Measurements from ENCODE around the gene C10orf67. TPM values are rescaled to one million over a fixed set of nuclear protein-coding genes. Genes with fewer than 3 reads are reported as not detected.

Gene C10orf67
- total and polyA plus RNA-seq, 2 experiments from 2014 or later: 0.16 TPM; not detected in 1

GRCh38 chr10:23341004-23341403, 3.6 kb downstream of the C10orf67 start (continued):
- TF ChIP-seq, protein P1, sequence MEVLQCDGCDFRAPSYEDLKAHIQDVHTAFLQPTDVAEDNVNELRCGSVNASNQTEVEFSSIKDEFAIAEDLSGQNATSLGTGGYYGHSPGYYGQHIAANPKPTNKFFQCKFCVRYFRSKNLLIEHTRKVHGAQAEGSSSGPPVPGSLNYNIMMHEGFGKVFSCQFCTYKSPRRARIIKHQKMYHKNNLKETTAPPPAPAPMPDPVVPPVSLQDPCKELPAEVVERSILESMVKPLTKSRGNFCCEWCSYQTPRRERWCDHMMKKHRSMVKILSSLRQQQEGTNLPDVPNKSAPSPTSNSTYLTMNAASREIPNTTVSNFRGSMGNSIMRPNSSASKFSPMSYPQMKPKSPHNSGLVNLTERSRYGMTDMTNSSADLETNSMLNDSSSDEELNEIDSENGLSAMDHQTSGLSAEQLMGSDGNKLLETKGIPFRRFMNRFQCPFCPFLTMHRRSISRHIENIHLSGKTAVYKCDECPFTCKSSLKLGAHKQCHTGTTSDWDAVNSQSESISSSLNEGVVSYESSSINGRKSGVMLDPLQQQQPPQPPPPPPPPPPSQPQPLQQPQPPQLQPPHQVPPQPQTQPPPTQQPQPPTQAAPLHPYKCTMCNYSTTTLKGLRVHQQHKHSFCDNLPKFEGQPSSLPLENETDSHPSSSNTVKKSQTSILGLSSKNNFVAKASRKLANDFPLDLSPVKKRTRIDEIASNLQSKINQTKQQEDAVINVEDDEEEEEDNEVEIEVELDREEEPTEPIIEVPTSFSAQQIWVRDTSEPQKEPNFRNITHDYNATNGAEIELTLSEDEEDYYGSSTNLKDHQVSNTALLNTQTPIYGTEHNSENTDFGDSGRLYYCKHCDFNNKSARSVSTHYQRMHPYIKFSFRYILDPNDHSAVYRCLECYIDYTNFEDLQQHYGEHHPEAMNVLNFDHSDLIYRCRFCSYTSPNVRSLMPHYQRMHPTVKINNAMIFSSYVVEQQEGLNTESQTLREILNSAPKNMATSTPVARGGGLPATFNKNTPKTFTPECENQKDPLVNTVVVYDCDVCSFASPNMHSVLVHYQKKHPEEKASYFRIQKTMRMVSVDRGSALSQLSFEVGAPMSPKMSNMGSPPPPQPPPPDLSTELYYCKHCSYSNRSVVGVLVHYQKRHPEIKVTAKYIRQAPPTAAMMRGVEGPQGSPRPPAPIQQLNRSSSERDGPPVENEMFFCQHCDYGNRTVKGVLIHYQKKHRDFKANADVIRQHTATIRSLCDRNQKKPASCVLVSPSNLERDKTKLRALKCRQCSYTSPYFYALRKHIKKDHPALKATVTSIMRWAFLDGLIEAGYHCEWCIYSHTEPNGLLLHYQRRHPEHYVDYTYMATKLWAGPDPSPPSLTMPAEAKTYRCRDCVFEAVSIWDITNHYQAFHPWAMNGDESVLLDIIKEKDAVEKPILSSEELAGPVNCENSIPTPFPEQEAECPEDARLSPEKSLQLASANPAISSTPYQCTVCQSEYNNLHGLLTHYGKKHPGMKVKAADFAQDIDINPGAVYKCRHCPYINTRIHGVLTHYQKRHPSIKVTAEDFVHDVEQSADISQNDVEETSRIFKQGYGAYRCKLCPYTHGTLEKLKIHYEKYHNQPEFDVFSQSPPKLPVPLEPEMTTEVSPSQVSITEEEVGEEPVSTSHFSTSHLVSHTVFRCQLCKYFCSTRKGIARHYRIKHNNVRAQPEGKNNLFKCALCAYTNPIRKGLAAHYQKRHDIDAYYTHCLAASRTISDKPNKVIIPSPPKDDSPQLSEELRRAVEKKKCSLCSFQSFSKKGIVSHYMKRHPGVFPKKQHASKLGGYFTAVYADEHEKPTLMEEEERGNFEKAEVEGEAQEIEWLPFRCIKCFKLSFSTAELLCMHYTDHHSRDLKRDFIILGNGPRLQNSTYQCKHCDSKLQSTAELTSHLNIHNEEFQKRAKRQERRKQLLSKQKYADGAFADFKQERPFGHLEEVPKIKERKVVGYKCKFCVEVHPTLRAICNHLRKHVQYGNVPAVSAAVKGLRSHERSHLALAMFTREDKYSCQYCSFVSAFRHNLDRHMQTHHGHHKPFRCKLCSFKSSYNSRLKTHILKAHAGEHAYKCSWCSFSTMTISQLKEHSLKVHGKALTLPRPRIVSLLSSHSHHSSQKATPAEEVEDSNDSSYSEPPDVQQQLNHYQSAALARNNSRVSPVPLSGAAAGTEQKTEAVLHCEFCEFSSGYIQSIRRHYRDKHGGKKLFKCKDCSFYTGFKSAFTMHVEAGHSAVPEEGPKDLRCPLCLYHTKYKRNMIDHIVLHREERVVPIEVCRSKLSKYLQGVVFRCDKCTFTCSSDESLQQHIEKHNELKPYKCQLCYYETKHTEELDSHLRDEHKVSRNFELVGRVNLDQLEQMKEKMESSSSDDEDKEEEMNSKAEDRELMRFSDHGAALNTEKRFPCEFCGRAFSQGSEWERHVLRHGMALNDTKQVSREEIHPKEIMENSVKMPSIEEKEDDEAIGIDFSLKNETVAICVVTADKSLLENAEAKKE (CRISPR knock-in tag; IDR thresholded peaks at IDR 0.05): no peak
- no peak for TF ChIP-seq CTCF (conservative IDR thresholded peaks at IDR 0.05; ENCODE audit: low read depth in 2 of 2)
- TF ChIP-seq CREB1 (CRISPR knock-in tag; IDR thresholded peaks at IDR 0.05; ENCODE audit: low read depth): no peak
- TF ChIP-seq EZH2 (IDR thresholded peaks at IDR 0.05; ENCODE audit: low read depth, unreplicated experiment): no peak

DNA sequence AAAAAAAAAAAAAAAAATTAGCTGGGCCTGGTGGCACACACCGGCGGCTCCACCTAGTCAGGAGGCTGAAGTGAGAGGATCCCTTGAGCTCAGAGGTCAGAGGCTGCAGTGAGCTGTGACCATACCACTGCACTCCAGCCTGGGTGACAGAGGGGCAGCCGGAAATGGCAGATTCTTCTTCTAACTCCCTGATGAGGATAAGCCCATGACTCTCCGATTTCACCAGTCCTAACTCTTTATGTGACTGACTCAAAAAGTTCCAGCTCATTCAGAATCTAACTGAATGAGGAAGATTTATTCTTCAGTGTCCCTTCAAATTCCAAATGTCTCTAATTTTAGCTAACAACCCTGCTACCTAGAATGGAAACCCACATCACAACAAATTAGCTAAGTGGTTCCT, 4.2 kb downstream of the C10orf67 start:
- Mint-ChIP-seq H3K27ac (no peak overlapping the region), H3K27me3 (ENCODE audit: insufficient read depth, low read depth, poor library complexity) (peaks cover 11% of the 10 kb centered on the region), H3K36me3 (ENCODE audit: low read depth) (no peaks in the 10 kb centered on the region), H3K9me3 (no peaks in the 10 kb centered on the region), H3K4me3 (no peak overlapping the region), H3K4me1 (peaks cover 8% of the 10 kb centered on the region)
- ATAC-seq: no peak
- Histone ChIP-seq H2AFZ (no peak overlapping the region), H3K9me2 (ENCODE audit: insufficient read depth) (no peaks in the 10 kb centered on the region), H3K4me3 (no peak overlapping the region), H3F3A (replicated peaks; ENCODE audit: low read depth) (no peaks in the 10 kb centered on the region), H3K27ac (ENCODE audit: low read depth) (no peak overlapping the region), H3K79me2 (replicated peaks; ENCODE audit: insufficient read depth) (no peaks in the 10 kb centered on the region), H3K27me3 (ENCODE audit: insufficient read depth) (peaks cover 28% of the 10 kb centered on the region), H4K20me1 (replicated peaks; ENCODE audit: insufficient read depth) (no peaks in the 10 kb centered on the region), H3K4me2 (no peak overlapping the region), H3K4me1 (ENCODE audit: insufficient read depth) (peaks cover 13% of the 10 kb centered on the region), H3K36me3 (ENCODE audit: insufficient read depth) (no peaks in the 10 kb centered on the region)
- DNase-seq (ENCODE audit: low spot score): no peak
- TF ChIP-seq, protein P1 (CRISPR knock-in tag; IDR thresholded peaks at IDR 0.05): no peak
- no peak for TF ChIP-seq EZH2 (IDR thresholded peaks at IDR 0.05; ENCODE audit: low read depth, unreplicated experiment)
- no peak for TF ChIP-seq POLR2AphosphoS5 (IDR thresholded peaks at IDR 0.05; ENCODE audit: low read depth)
- TF ChIP-seq STAT1 (IDR thresholded peaks at IDR 0.05; ENCODE audit: unreplicated experiment): no peak
- no peak for TF ChIP-seq NANOG (IDR thresholded peaks at IDR 0.05; ENCODE audit: borderline replicate concordance)
